Endothelial cell of umbilical vein (primary cell): ENCODE data around the gene HEPHL1. TPM values are rescaled to one million over a fixed set of nuclear protein-coding genes. Genes with fewer than 3 reads are reported as not detected.

ENCODE experiments used
- BruUV-seq: library from RNA; stranded (reverse); fragments of 400-500 nt; replicated peaks from 2 replicates; lab custom pipeline; 2021; lab: Mats Ljungman, UMichigan
- CTCF ChIA-PET: fragments of 300-600, 350-600 bp; sonication (Branson Sonifier 250); formaldehyde crosslinking; loops from one replicate; lab custom pipeline; 2021; ENCODE audit warnings: antibody characterized with exemption, inconsistent platforms; lab: Charles Lee
- POLR2A ChIA-PET: fragments of 300-600, 350-600 bp; sonication (Branson Sonifier 250); formaldehyde crosslinking; loops from one replicate; lab custom pipeline; 2021; ENCODE audit warnings: antibody characterized with exemption, inconsistent platforms; lab: Charles Lee
- DNase-seq: peaks from one replicate; pipeline ENCODE4 v3.0.0-alpha.2; 2011; ENCODE audit warnings: low read depth, low spot score
- FAIRE-seq: peaks from 2 replicates; lab custom pipeline; 2011; peaks lifted over from hg19 to GRCh38; lab: Jason Lieb, UNC
- H2AFZ ChIP-seq: 2 replicates; pipeline ENCODE4 v1.6.0; 2012; ENCODE audit warnings: low read depth, low read length, control low read depth, inconsistent platforms
- H3K27ac ChIP-seq: 2 replicates; pipeline ENCODE4 v1.5.1; 2011; ENCODE audit warnings: low read depth, mild to moderate bottlenecking, control low read depth, low read length, moderate library complexity; ENCODE audit not compliant: insufficient read depth
- H3K27me3 ChIP-seq, 2 experiments: 2 replicates each; pipeline versions ENCODE4 v1.6.0 to v1.6.1; 2011; ENCODE audit warnings: low read length in 2 of 2, mixed read lengths in 1 of 2; ENCODE audit not compliant: control insufficient read depth in 2 of 2, insufficient read depth in 2 of 2
- H3K36me3 ChIP-seq, 2 experiments: 2 replicates in 1 of 2; 3 replicates in 1 of 2; pipeline ENCODE4 v1.5.1; 2011; ENCODE audit warnings: low read length in 2 of 2, mild to moderate bottlenecking in 1 of 2, moderate library complexity in 1 of 2; ENCODE audit not compliant: control insufficient read depth in 2 of 2, insufficient read depth in 2 of 2; ENCODE audit errors: extremely low read depth in 1 of 2
- H3K4me1 ChIP-seq: 3 replicates; pipeline ENCODE4 v1.5.1; 2011; ENCODE audit warnings: mild to moderate bottlenecking, low read length; ENCODE audit not compliant: control insufficient read depth, insufficient read depth; ENCODE audit errors: extremely low read depth
- H3K4me2 ChIP-seq: 2 replicates; pipeline ENCODE4 v1.6.1; 2011; ENCODE audit warnings: low read length, control low read depth, mixed read lengths; ENCODE audit not compliant: insufficient read depth
- H3K4me3 ChIP-seq, 3 experiments: fragments of 200-600 bp in 1 of 3; sonication (generic), shearing (Covaris generic) in 1 of 3; replicated peaks in 1 of 3; 2 replicates each; pipeline ENCODE4 v1.5.1; 2011 to 2016; ENCODE audit warnings: control low read depth in 3 of 3, low read length in 3 of 3, mild to moderate bottlenecking in 2 of 3, inconsistent platforms in 1 of 3, low read depth in 1 of 3, moderate library complexity in 1 of 3; ENCODE audit not compliant: insufficient read depth in 1 of 3
- H3K79me2 ChIP-seq: 2 replicates; pipeline ENCODE4 v1.6.0; 2012; ENCODE audit warnings: low read length, inconsistent platforms; ENCODE audit not compliant: control insufficient read depth, insufficient read depth
- H3K9ac ChIP-seq: replicated peaks from 2 replicates; pipeline ENCODE3; 2011; ENCODE audit warnings: low read length, control low read depth; ENCODE audit not compliant: insufficient read depth; ENCODE audit errors: extremely low read depth
- H3K9me1 ChIP-seq: replicated peaks from 3 replicates; pipeline ENCODE4 v1.6.0; 2011; ENCODE audit warnings: mild to moderate bottlenecking, low read length; ENCODE audit not compliant: control insufficient read depth, insufficient read depth; ENCODE audit errors: extremely low read depth
- H3K9me3 ChIP-seq: replicated peaks from 2 replicates; pipeline ENCODE4 v1.5.1; 2012; ENCODE audit warnings: low read length, inconsistent platforms; ENCODE audit not compliant: control insufficient read depth, insufficient read depth
- H4K20me1 ChIP-seq: replicated peaks from 2 replicates; pipeline ENCODE3; 2011; ENCODE audit warnings: mild to moderate bottlenecking, low read length; ENCODE audit not compliant: control insufficient read depth, insufficient read depth; ENCODE audit errors: extremely low read depth
- EZH2 ChIP-seq: IDR thresholded peaks from 2 replicates; pipeline ENCODE4 v1.6.1; 2012; ENCODE audit warnings: borderline replicate concordance, low read depth, mild to moderate bottlenecking, moderate library complexity, low read length, inconsistent platforms; ENCODE audit not compliant: severe bottlenecking
- FOS ChIP-seq: IDR thresholded peaks from 2 replicates; pipeline ENCODE4 v1.6.1; 2011; ENCODE audit warnings: mild to moderate bottlenecking, low read length, moderate library complexity, borderline replicate concordance; ENCODE audit not compliant: insufficient read depth
- GATA2 ChIP-seq: IDR thresholded peaks from 2 replicates; pipeline ENCODE4 v1.7.0; 2011; ENCODE audit warnings: low read depth, mild to moderate bottlenecking, moderate library complexity, mixed read lengths, low read length; ENCODE audit not compliant: insufficient read length, insufficient read depth
- JUN ChIP-seq: IDR thresholded peaks from 2 replicates; pipeline ENCODE4 v1.6.1; 2011; ENCODE audit warnings: borderline replicate concordance, low read depth; ENCODE audit not compliant: insufficient read length, insufficient read depth
- MAX ChIP-seq: IDR thresholded peaks from 2 replicates; pipeline ENCODE4 v1.6.1; 2011; ENCODE audit not compliant: insufficient read depth, insufficient read length
- MYC ChIP-seq: IDR thresholded peaks from one replicate; pipeline ENCODE4 v1.6.1; 2011; ENCODE audit warnings: mild to moderate bottlenecking, low read depth, low read length
- POLR2AphosphoS5 ChIP-seq: IDR thresholded peaks from 2 replicates; pipeline ENCODE4 v1.6.1; 2012; ENCODE audit warnings: low read depth, mild to moderate bottlenecking, control low read depth, low read length, moderate library complexity; ENCODE audit not compliant: insufficient read depth
- dilution Hi-C: fragments of 300-500 bp; cut with MboI; formaldehyde crosslinking; loops from one replicate; pipeline ENCODE4 v1.15.0; 2019; ENCODE audit warnings: low sequenced_read_pairs; ENCODE audit not compliant: extremely low pct_ligation_motif_present
- intact Hi-C: fragments of 100-400 bp; cut with micrococcal nuclease; formaldehyde crosslinking; loops from one replicate; pipeline ENCODE4 v1.10.0; 2022
- polyA plus RNA-seq, 4 experiments: library from polyadenylated mRNA; depleted of rRNA in 3 of 4; stranded (reverse) in 3 of 4; unstranded in 1 of 4; fragments of >200 nt; gene quantifications; 2 replicates each; pipeline versions ENCODE4 v1.2.1 to v1.2.3, GENCODE V29; 2011 to 2012; ENCODE audit warnings: missing spikeins in 1 of 4
- total RNA-seq: library from RNA; stranded (reverse); gene quantifications from 2 replicates; pipeline ENCODE4 v1.2.3, GENCODE V29; 2021
- TF ChIP-seq, protein P1 (sequence below), 2 donors: IDR thresholded peaks; 1 replicate in 1 of 2; 2 replicates in 1 of 2; pipeline ENCODE4 v1.5.1; 2011; ENCODE audit warnings: low read length in 2 of 2, mild to moderate bottlenecking in 2 of 2, moderate library complexity in 2 of 2, control low read depth in 1 of 2, inconsistent platforms in 1 of 2, low read depth in 1 of 2; ENCODE audit not compliant: insufficient read depth in 1 of 2; ENCODE audit errors: extremely low read depth in 1 of 2

The HEPHL1 gene
- total and polyA plus RNA-seq, 2 donors (not counting 3 experiments of a cell fraction or from before 2014, with no cell fraction given) = not detected

GRCh38 chr11:94144664-94145063 lies 123.5 kb downstream of the HEPHL1 start:
- Histone ChIP-seq H3K27me3 (no peaks in the 10 kb centered on the region), H3K9ac (no peak overlapping the region), H3K9me3 (no peaks in the 10 kb centered on the region), H3K36me3 (no peaks in the 10 kb centered on the region), H3K79me2 (peaks cover 67% of the 10 kb centered on the region), H3K4me2 (no peak overlapping the region), H3K27ac (no peak overlapping the region), H4K20me1 (no peaks in the 10 kb centered on the region), H3K4me1 (peaks cover 40% of the 10 kb centered on the region), H3K4me3 (no peak overlapping the region), H2AFZ (no peak overlapping the region), H3K9me1 (no peaks in the 10 kb centered on the region)
- dilution Hi-C loops = no loop called here
- CTCF ChIA-PET = no interaction called here
- DNase-seq (no peak), FAIRE-seq (no peak)
- intact Hi-C loops = loop anchor here (5.0 kb wide), 1 partner anchor 602 kb away; the partner anchor contains the start of gene SMCO4
- TF ChIP-seq, protein P1, sequence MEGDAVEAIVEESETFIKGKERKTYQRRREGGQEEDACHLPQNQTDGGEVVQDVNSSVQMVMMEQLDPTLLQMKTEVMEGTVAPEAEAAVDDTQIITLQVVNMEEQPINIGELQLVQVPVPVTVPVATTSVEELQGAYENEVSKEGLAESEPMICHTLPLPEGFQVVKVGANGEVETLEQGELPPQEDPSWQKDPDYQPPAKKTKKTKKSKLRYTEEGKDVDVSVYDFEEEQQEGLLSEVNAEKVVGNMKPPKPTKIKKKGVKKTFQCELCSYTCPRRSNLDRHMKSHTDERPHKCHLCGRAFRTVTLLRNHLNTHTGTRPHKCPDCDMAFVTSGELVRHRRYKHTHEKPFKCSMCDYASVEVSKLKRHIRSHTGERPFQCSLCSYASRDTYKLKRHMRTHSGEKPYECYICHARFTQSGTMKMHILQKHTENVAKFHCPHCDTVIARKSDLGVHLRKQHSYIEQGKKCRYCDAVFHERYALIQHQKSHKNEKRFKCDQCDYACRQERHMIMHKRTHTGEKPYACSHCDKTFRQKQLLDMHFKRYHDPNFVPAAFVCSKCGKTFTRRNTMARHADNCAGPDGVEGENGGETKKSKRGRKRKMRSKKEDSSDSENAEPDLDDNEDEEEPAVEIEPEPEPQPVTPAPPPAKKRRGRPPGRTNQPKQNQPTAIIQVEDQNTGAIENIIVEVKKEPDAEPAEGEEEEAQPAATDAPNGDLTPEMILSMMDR (IDR thresholded peaks at IDR 0.05; ENCODE audit: extremely low read depth in 1 of 2, insufficient read depth in 1 of 2, low read depth in 1 of 2, low read length in 2 of 2) = no peak
- no peak for TF ChIP-seq POLR2AphosphoS5
- TF ChIP-seq MYC = no peak
- TF ChIP-seq EZH2 = no peak
- no peak for TF ChIP-seq GATA2
- no peak for TF ChIP-seq MAX
- no peak for TF ChIP-seq JUN
- no peak for TF ChIP-seq FOS
- BruUV-seq = no TSS peak
- POLR2A ChIA-PET = interaction anchor here (1.3 kb wide), 1 partner anchor 9 kb away, joined by 4 read pairs; no protein-coding TSS in a partner anchor
